Lung (tissue), 12 donors: ENCODE data around the gene KCNQ1OT1. TPM values are rescaled to one million over a fixed set of nuclear protein-coding genes. Genes with fewer than 3 reads are reported as not detected.

Experiments used
- ATAC-seq: fragments of 200-7000 bp; cut with Tn5 transposase; one replicate; pipeline ENCODE4 v1.9.1; 2020; ENCODE audit warnings: moderate number of reproducible peaks; ENCODE audit not compliant: insufficient read depth, low FRiP score
- DNase-seq, 3 donors: peaks; one replicate each; pipeline ENCODE4 v3.0.0-alpha.2; 2013 to 2017
- H3K27ac ChIP-seq, 2 donors: one replicate each; pipeline ENCODE4 v1.5.1; 2013; ENCODE audit warnings: mild to moderate bottlenecking in 2 of 2, moderate library complexity in 2 of 2, control low read depth in 1 of 2, inconsistent platforms in 1 of 2, low read depth in 1 of 2, low read length in 1 of 2
- H3K27me3 ChIP-seq, 3 donors: one replicate each; pipeline ENCODE4 v1.5.1; 2013; ENCODE audit warnings: low read length in 2 of 3; ENCODE audit not compliant: control insufficient read depth in 3 of 3, insufficient read depth in 3 of 3
- H3K36me3 ChIP-seq, 4 donors: one replicate each; pipeline ENCODE4 v1.5.1; 2013; ENCODE audit warnings: low read length in 4 of 4, mild to moderate bottlenecking in 1 of 4, moderate library complexity in 1 of 4; ENCODE audit not compliant: control insufficient read depth in 4 of 4, insufficient read depth in 4 of 4
- H3K4me1 ChIP-seq, 5 donors: one replicate each; pipeline ENCODE4 v1.5.1; 2013; ENCODE audit warnings: low read length in 5 of 5, mild to moderate bottlenecking in 2 of 5, moderate library complexity in 1 of 5; ENCODE audit not compliant: control insufficient read depth in 5 of 5, insufficient read depth in 5 of 5
- H3K4me3 ChIP-seq: one replicate; pipeline ENCODE4 v1.5.1; 2013; ENCODE audit warnings: mild to moderate bottlenecking, control low read depth, moderate library complexity
- H3K9ac ChIP-seq, 2 donors: one replicate each; pipeline ENCODE4 v1.5.1; 2013; ENCODE audit warnings: low read length in 2 of 2, control low read depth in 1 of 2; ENCODE audit not compliant: insufficient read depth in 1 of 2
- H3K9me3 ChIP-seq, 4 donors: one replicate each; pipeline ENCODE4 v1.5.1; 2013; ENCODE audit warnings: low read length in 3 of 4, mild to moderate bottlenecking in 1 of 4, moderate library complexity in 1 of 4; ENCODE audit not compliant: control insufficient read depth in 4 of 4, insufficient read depth in 3 of 4
- WGBS, 2 donors: extraction: QIAGEN DNeasy Blood & Tissue Kit; methylation state at CpG; one replicate each; pipeline ENCODE4 v1.1.7; 2013; 5-methylcytosine and 5-hydroxymethylcytosine counted together
- polyA plus RNA-seq, 2 donors: library from polyadenylated mRNA; stranded (reverse); fragments of 200-250 nt; gene quantifications; one replicate each; pipeline ENCODE4 v1.2.1, GENCODE V29; 2013
- total RNA-seq, 2 donors: library from RNA; depleted of rRNA in 1 of 2; stranded (reverse); fragments of >200 nt in 1 of 2; gene quantifications; one replicate each; pipeline ENCODE4 v1.2.1, GENCODE V29; 2014 to 2021
- TF ChIP-seq, protein P1 (sequence below): IDR thresholded peaks from 2 replicates; pipeline ENCODE4 v1.5.1; 2012; ENCODE audit warnings: mild to moderate bottlenecking; ENCODE audit errors: control extremely low read depth, extremely low read depth
- donor health status: control.
- donor health status: control.
- donor health status: Bipolar disorder and iron deficiency.
- donor health status: healthy.
- donor health status: DM: yes; HTN: yes; CAD: no.

Gene KCNQ1OT1
- total and polyA plus RNA-seq, 4 donors: 0.02 to 14.5 (median 1.7) TPM

DNA sequence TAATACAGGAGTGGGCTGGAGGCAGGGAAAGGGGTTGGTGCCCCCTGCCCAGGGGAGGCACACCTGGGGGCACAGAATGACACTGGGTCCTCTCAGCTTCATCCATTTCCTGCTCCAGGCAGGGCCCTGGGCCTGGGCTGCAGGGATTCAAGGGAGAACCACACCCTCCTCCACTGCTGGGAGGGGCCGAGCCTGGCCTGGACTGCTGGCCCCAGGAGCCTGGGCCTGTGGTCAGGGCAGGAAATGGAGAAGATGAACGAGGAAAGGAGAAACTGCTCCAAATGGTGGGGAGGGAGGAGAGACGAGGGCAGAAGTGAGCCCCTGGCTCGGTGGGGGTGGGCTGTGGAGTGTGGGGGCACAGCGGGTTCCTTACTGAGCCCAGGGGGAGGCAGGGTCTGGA lies 38.1 kb upstream of the KCNQ1OT1 start:
- ATAC-seq (no peak), DNase-seq (no peak)
- Histone ChIP-seq H3K4me3 (no peak overlapping the region), H3K4me1 (peaks cover 0 to 27% (median 9%) of the 10 kb centered on the region in 5 donors), H3K9ac (no peak overlapping the region), H3K36me3 (no peaks in the 10 kb centered on the region), H3K27ac (no peak overlapping the region), H3K27me3 (no peaks in the 10 kb centered on the region), H3K9me3 (no peaks in the 10 kb centered on the region)
- TF ChIP-seq, protein P1, sequence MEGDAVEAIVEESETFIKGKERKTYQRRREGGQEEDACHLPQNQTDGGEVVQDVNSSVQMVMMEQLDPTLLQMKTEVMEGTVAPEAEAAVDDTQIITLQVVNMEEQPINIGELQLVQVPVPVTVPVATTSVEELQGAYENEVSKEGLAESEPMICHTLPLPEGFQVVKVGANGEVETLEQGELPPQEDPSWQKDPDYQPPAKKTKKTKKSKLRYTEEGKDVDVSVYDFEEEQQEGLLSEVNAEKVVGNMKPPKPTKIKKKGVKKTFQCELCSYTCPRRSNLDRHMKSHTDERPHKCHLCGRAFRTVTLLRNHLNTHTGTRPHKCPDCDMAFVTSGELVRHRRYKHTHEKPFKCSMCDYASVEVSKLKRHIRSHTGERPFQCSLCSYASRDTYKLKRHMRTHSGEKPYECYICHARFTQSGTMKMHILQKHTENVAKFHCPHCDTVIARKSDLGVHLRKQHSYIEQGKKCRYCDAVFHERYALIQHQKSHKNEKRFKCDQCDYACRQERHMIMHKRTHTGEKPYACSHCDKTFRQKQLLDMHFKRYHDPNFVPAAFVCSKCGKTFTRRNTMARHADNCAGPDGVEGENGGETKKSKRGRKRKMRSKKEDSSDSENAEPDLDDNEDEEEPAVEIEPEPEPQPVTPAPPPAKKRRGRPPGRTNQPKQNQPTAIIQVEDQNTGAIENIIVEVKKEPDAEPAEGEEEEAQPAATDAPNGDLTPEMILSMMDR: no peak
- WGBS, 2 donors: 39 to 63% methylated on average over 5 of the region's 5 CpGs

DNA sequence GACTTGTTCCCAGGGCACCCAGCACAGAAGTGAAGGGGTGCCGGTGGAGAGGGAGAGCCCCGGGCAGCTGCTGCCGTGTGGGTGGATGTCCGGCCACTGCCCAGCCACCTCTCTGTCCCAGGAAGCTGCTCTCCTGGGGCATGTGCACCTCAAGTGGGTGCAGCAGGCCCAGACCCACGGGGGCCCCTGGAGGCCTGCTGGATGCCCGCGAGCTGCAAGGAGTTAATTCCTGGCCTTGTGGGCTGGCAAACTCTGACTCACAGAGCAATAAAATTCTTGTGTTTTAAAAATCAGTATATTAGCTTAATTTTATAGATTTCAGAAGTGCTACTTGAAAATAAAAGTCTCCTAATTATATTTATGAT lies 37.4 kb upstream of the KCNQ1OT1 start:
- no peaks in the 10 kb centered on the region for H3K9me3 ChIP-seq
- TF ChIP-seq, protein P1: no peak
- H3K27ac ChIP-seq: no peak overlapping the region
- 92 to 97% methylated on average over 7 of the region's 7 CpGs for WGBS, 2 donors
- H3K9ac ChIP-seq: no peak overlapping the region
- no peak overlapping the region for H3K4me3 ChIP-seq
- no peaks in the 10 kb centered on the region for H3K36me3 ChIP-seq
- DNase-seq: no peak
- peaks cover 0 to 23% (median 8%) of the 10 kb centered on the region in 5 donors for H3K4me1 ChIP-seq
- ATAC-seq: no peak
- no peaks in the 10 kb centered on the region for H3K27me3 ChIP-seq

DNA sequence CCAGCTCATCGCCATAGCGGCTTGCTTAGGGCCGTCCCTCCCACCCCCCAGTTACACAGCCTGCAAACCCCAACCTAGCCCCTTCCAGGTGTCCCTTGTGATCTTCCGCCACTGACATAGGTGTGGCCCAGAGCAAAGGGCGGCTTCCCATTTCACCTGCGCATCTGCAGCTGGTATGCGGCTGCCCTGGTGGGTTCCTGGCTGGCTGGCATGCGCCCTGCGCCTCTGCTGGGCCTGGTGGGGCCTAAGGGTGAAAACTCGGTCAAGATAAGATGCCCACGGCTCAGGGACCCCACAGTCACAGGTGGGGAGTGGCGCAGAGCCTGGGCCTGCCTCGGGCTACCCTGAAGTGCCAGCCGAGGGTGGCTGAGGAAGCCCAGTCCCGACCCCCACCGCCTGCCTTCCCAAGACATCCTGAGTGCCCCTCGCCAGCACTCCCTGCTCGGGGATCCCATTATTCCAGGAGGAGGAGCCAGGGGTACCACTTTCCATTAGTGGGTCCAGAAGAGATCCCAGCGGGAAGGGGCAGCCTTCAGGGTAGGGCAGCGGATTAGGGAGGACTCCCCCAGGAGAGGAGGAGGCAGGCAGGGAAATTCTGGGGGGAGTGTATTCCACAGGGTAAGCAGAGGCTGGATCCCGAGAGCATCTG lies 36.9 kb upstream of the KCNQ1OT1 start:
- no peak for ATAC-seq
- H3K4me1 ChIP-seq: peaks cover 0 to 18% (median 5%) of the 10 kb centered on the region in 5 donors
- no peak overlapping the region for H3K4me3 ChIP-seq
- DNase-seq: no peak
- H3K9ac ChIP-seq: no peak overlapping the region
- no peak overlapping the region for H3K27ac ChIP-seq
- H3K36me3 ChIP-seq: no peaks in the 10 kb centered on the region
- TF ChIP-seq, protein P1: no peak
- whole genome bisulfite sequencing, 2 donors: 97 to 98% methylated on average over 20 to 21 of the region's 21 CpGs
- no peaks in the 10 kb centered on the region for H3K9me3 ChIP-seq
- H3K27me3 ChIP-seq: no peaks in the 10 kb centered on the region
